Adipocyte (in vitro differentiated cells): ENCODE measurements around the gene VSTM4.

Experiments
- DNase-seq: peaks from one replicate; pipeline ENCODE4 v3.0.0-alpha.2; 2015; ENCODE audit warnings: low read depth
- H3K27me3 ChIP-seq: replicated peaks from 2 replicates; pipeline ENCODE4 v1.7.0; 2013; ENCODE audit warnings: mild to moderate bottlenecking, low read length, moderate library complexity; ENCODE audit not compliant: control insufficient read depth, insufficient read depth
- H3K36me3 ChIP-seq: 2 replicates; pipeline ENCODE4 v1.7.0; 2013; ENCODE audit warnings: low read length, mild to moderate bottlenecking, moderate library complexity; ENCODE audit not compliant: control insufficient read depth, insufficient read depth, severe bottlenecking
- H3K4me1 ChIP-seq: 2 replicates; pipeline ENCODE4 v1.7.0; 2013; ENCODE audit warnings: mild to moderate bottlenecking, low read length, moderate library complexity; ENCODE audit not compliant: control insufficient read depth, insufficient read depth
- H3K4me3 ChIP-seq: 2 replicates; pipeline ENCODE4 v1.7.0; 2013; ENCODE audit warnings: mild to moderate bottlenecking, low read length, moderate library complexity
- H3K9ac ChIP-seq: 2 replicates; pipeline ENCODE4 v1.7.0; 2013; ENCODE audit warnings: mild to moderate bottlenecking, low read length, moderate library complexity
- H3K9me3 ChIP-seq: 2 replicates; pipeline ENCODE4 v1.7.0; 2013; ENCODE audit warnings: mild to moderate bottlenecking, low read length, moderate library complexity; ENCODE audit not compliant: control insufficient read depth

VSTM4 gene

GRCh38 chr10:49131507-49132361 lies 16.4 kb upstream of the VSTM4 start:
- H3K9ac ChIP-seq: no peak overlapping the region
- peaks cover 8% of the 10 kb centered on the region for H3K4me1 ChIP-seq
- no peak for DNase-seq
- no peaks in the 10 kb centered on the region for H3K9me3 ChIP-seq
- H3K36me3 ChIP-seq: no peaks in the 10 kb centered on the region
- H3K4me3 ChIP-seq: no peak overlapping the region
- peaks cover 17% of the 10 kb centered on the region for H3K27me3 ChIP-seq

DNA sequence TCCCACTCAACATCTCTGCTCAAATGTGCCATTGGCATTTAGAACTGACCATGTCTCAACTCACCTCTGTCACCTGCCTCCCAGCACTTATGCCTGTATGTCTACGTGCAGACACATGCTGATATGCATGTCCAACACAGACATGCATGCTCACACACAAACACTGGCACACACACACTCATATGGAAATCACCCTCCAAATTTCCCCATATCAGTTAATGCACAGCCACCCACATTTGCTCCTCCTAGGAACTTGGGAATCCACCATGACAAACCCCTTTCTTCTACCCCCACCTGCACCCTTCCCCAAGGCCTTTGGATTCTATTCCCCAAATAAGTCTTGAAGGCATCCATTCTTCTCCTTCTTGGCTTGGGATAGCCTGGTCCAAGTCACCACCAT lies 14.1 kb upstream of the VSTM4 start:
- H3K27me3 ChIP-seq: peaks cover 17% of the 10 kb centered on the region
- H3K4me3 ChIP-seq: no peak overlapping the region
- no peak for DNase-seq
- H3K9ac ChIP-seq: no peak overlapping the region
- no peaks in the 10 kb centered on the region for H3K4me1 ChIP-seq
- no peaks in the 10 kb centered on the region for H3K36me3 ChIP-seq
- H3K9me3 ChIP-seq: no peaks in the 10 kb centered on the region

- Histone ChIP-seq H3K9me3 (no peaks in the 10 kb centered on the region), H3K36me3 (no peaks in the 10 kb centered on the region), H3K27me3 (peaks cover 15% of the 10 kb centered on the region), H3K4me1 (no peaks in the 10 kb centered on the region), H3K9ac (no peak overlapping the region), H3K4me3 (no peak overlapping the region)
- DNase-seq: no peak
These were observed 13.5 kb upstream of the VSTM4 start for GRCh38 chr10:49128854-49129253.

- H3K4me3 ChIP-seq: no peak overlapping the region
- H3K27me3 ChIP-seq: no peaks in the 10 kb centered on the region
- no peaks in the 10 kb centered on the region for H3K4me1 ChIP-seq
- DNase-seq: no peak
- H3K9me3 ChIP-seq: no peaks in the 10 kb centered on the region
- no peaks in the 10 kb centered on the region for H3K36me3 ChIP-seq
- no peak overlapping the region for H3K9ac ChIP-seq
These were observed 8.9 kb upstream of the VSTM4 start for GRCh38 chr10:49123981-49124950.

DNA sequence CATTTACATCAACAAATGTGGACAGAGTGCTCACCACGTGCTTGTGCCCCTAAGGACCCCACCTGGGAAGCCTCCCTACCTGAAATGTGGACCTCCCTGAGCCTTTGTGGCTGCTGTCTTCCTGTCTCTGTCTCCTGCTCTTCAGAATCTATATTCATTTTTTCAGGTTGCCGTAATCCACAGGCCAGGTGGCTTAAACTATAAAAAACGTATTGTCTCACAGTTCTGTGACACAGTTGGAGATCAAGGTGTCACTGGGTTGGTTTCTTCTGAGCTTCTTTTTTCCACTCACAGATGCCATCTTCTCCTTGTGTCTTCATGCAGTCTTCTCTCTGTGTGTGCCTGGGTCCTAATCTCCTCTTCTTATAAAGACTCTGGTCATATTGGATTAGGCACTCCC lies 5.6 kb upstream of the VSTM4 start:
- H3K27me3 ChIP-seq: no peaks in the 10 kb centered on the region
- DNase-seq: no peak
- H3K4me1 ChIP-seq: peaks cover 11% of the 10 kb centered on the region
- H3K9ac ChIP-seq: no peak overlapping the region
- no peak overlapping the region for H3K4me3 ChIP-seq
- H3K36me3 ChIP-seq: no peaks in the 10 kb centered on the region
- H3K9me3 ChIP-seq: no peaks in the 10 kb centered on the region

DNA sequence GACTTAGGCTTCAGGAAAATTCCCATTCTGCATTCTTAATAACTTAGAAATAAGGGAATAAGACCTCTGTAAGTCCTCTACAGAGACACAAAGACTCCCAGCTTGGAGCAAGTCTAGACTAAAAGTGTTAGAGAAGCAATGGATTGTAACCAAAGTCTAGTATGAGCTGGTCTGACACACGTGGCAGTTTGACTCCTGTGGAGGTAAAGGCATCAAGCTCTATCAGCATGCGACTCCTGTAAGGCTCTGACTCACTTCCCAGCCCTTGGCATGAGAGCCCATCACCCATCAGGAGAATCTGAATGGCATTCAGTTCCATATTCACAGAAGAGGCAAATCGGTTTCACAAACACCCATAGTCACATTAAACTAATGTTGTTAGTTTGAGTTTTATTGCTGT lies 4.4 kb upstream of the VSTM4 start:
- Histone ChIP-seq H3K9me3 (no peaks in the 10 kb centered on the region), H3K4me3 (no peak overlapping the region), H3K36me3 (no peaks in the 10 kb centered on the region), H3K9ac (no peak overlapping the region), H3K27me3 (no peaks in the 10 kb centered on the region), H3K4me1 (peaks cover 11% of the 10 kb centered on the region)
- DNase-seq: no peak

DNA sequence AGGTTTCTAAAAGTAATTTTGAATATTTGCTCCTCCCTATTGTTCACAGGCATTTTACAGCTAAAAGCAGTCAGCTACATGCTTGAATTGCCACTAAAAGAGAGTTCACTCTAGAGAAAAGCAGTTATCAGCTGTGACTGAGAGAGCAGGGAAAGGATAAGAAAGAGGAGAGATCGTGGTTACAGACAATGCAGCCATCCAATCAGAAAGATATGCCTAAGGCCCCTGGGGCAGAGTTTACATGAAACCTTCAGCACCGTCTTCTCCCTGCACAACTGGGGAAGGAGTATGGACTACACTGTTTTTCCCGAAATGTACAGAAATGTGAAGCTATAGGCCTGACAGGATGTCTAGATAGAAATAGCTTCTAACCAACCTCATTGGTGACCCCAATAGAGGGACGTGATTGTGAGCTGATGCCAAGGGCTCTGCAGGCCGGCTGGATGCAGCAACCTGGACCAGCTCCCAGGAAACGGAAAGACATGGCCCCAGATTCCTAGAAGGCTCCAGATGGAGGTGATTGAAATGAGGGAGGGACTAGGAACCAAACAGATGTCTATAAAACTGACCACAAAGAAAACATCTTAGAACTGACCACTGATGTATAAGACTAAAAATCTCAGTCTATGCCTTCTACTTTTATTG lies 3.2 kb upstream of the VSTM4 start:
- no peak overlapping the region for H3K9ac ChIP-seq
- no peak for DNase-seq
- no peaks in the 10 kb centered on the region for H3K27me3 ChIP-seq
- H3K36me3 ChIP-seq: no peaks in the 10 kb centered on the region
- H3K9me3 ChIP-seq: no peaks in the 10 kb centered on the region
- peaks cover 22% of the 10 kb centered on the region for H3K4me1 ChIP-seq
- no peak overlapping the region for H3K4me3 ChIP-seq

DNA sequence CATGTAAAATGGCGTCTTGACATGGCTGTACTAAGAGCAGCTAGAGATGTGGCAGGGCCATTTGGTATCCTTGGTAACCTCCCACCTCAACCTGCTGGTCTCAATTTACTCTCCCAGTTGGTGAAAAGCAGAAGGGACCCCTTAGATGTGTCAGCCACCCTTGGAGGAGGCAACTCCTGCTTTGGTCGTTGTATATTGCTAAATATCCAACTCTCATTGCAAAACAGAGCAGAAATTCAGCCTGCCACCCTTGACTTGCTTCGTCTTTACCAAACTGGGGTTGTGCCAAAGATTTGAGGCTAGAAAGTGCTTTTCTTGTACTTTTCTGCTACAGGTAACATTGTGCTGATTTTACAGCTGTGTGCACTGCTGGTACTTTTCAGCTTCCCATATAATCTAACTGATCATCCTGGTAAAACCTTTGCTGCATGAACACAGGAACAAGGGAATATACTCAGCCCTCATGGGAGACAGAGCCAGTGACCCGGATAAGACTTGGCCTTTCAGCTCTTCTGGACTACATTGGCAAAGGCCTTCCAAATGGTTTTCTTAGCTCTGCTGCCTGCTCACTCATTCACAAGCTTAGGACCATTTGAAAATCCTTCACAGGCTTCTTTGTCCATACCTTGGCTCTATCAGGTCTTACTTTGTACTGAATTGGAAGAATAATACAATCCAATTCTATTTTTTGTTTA lies 2.2 kb upstream of the VSTM4 start:
- Histone ChIP-seq H3K4me1 (peaks cover 29% of the 10 kb centered on the region), H3K27me3 (no peaks in the 10 kb centered on the region), H3K4me3 (no peak overlapping the region), H3K9ac (no peak overlapping the region), H3K9me3 (no peaks in the 10 kb centered on the region), H3K36me3 (no peaks in the 10 kb centered on the region)
- DNase-seq: no peak

DNA sequence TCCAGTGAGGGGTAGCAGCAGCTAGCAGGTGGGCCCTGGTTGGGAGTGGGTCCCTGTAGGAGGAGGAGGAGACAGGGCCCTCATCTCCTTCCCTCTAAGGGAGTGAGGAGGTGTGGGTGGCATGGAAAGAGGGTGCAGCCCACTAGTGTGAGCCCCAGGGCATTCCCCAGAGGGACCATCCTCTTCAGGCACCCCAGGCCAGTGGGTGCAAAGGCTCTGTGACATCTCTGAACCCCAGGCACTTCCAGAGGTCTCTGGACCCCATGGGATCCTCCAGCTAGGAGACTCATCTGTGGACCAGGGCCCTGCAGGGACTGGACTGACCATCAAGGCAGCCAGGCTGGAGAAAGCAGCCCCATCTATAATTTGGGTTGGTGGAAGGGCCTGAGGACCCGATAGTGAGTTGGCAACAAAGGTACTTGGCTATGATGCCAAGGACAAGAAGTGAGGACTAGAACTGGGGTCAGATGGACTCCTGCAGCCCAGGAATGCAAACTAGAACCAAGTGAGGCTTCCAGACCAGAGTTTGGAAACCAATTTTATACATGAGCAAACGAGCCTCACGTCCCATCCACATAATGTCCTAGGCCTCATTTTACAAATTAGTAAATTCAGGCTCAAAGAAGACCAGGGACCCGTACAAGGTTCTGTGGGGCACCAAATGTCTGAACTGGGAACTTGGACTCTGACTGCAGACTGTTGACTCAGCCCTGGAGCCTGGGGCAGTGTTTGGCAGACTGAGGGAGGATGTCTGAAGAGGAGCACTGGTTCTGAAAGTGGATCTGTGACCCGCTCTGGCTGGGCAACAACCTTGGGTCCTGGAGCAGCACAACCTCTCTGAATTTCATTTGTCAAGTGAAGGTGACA lies 1.4 kb upstream of the VSTM4 start:
- no peak overlapping the region for H3K4me3 ChIP-seq
- no peaks in the 10 kb centered on the region for H3K9me3 ChIP-seq
- no peak for DNase-seq
- H3K36me3 ChIP-seq: no peaks in the 10 kb centered on the region
- H3K4me1 ChIP-seq: peaks cover 36% of the 10 kb centered on the region
- H3K27me3 ChIP-seq: no peaks in the 10 kb centered on the region
- no peak overlapping the region for H3K9ac ChIP-seq

DNA sequence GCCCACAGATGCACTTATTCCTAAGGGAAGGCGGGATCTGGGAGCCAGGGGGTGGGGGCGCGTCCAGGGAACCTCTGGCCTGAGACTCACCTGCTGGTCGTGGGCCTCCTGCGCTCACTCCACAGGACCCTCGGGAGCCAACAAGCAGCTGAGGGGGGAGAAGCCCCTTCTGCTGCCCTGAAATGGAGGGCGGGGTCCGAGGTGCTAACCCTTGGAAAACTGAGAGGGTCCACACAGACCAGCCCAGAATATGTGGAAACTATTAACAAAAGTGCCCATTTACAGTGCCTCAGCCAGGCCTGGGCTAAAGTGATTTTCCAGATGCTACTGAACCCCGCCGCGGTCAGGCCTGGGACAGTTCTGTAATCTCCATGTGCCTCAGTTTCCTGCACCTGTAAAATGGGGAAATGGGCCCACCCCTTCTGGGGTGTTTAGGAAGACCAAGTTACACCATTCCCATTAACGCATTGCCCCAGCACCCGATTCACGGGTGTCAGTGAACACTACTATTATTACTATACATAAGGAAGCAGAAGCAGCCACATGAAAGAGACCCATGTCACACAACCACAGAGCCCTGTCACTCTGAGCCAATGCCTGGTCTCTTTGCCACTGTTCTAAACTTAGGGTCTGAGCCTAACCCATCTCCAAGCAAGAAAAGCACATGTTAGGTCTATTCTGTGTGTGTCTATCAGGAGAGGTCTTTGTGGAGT lies 630 bp upstream of the VSTM4 start:
- Histone ChIP-seq H3K36me3 (no peaks in the 10 kb centered on the region), H3K9ac (peak overlapping the region; percentile 62), H3K4me1 (peaks cover 39% of the 10 kb centered on the region), H3K9me3 (no peaks in the 10 kb centered on the region), H3K27me3 (no peaks in the 10 kb centered on the region), H3K4me3 (peak overlapping the region; percentile 71)
- DNase-seq: no peak
